ENCODE data around the gene MCFD2. TPM values are rescaled to one million over a fixed set of nuclear protein-coding genes. Genes with fewer than 3 reads are reported as not detected.
A peak's percentile ranks its signal among the peaks of the same experiment; 100 is the strongest.

The MCFD2 gene
- 90.1 and 111 TPM in 2 replicates for total RNA-seq (ENCODE audit: low replicate concordance)

GRCh38 chr2:46915281-46915810 lies at the start of gene MCFD2:
TSS of gene MCFD2 (minus strand) at chr2:46915806. CDS start at chr2:46909171, 6,635 bp downstream.
- no peak for DNase-seq (ENCODE audit: low spot score)
- H3K9me3 ChIP-seq (ENCODE audit: low read depth), result no peaks in the 10 kb centered on the region
- peak within 1 kb of the TSS; percentile 92 for H3K4me2 ChIP-seq
- H3F3A ChIP-seq (ENCODE audit: low read depth), result peaks cover 8% of the 10 kb centered on the region
- H3K4me3 Mint-ChIP-seq, result peak within 1 kb of the TSS; percentile 94
- peak within 1 kb of the TSS; percentile 88 for H3K9ac ChIP-seq
- peaks cover 37% of the 10 kb centered on the region for H3K4me1 Mint-ChIP-seq
- no peaks in the 10 kb centered on the region for H3K9me3 Mint-ChIP-seq
- H3K27ac ChIP-seq, result peak within 1 kb of the TSS; percentile 82
- H2AFZ ChIP-seq (replicated peaks), result peak within 1 kb of the TSS; percentile 85
- peak within 1 kb of the TSS; percentile 88 for H3K27ac Mint-ChIP-seq
- TF ChIP-seq CTCF (IDR thresholded peaks at IDR 0.05) (no peak), EZH2 (IDR thresholded peaks at IDR 0.05) (no peak), EZH2phosphoT487 (IDR thresholded peaks at IDR 0.05) (no peak)
- H3K36me3 ChIP-seq, result no peaks in the 10 kb centered on the region
- peaks cover 6% of the 10 kb centered on the region for H3K4me1 ChIP-seq
- H3K79me2 ChIP-seq (ENCODE audit: low read depth), result peaks cover 58% of the 10 kb centered on the region
- peaks cover 4% of the 10 kb centered on the region for H3K27me3 Mint-ChIP-seq (ENCODE audit: insufficient read depth, low read depth)
- no peaks in the 10 kb centered on the region for H3K27me3 ChIP-seq
- peaks cover 17% of the 10 kb centered on the region for H3K36me3 Mint-ChIP-seq
- peak within 1 kb of the TSS; percentile 93 for H3K4me3 ChIP-seq
- H4K20me1 ChIP-seq (ENCODE audit: low read depth), result peaks cover 23% of the 10 kb centered on the region

GRCh38 chr2:46964835-46965560 lies 49.4 kb upstream of the MCFD2 start:
- Histone ChIP-seq H3K9me3 (ENCODE audit: low read depth) (no peaks in the 10 kb centered on the region), H3K9ac (no peak overlapping the region), H3K4me3 (no peak overlapping the region), H3F3A (ENCODE audit: low read depth) (no peaks in the 10 kb centered on the region), H3K36me3 (no peaks in the 10 kb centered on the region), H3K27me3 (no peaks in the 10 kb centered on the region), H3K4me2 (no peak overlapping the region), H3K27ac (no peak overlapping the region), H3K79me2 (ENCODE audit: low read depth) (no peaks in the 10 kb centered on the region), H4K20me1 (ENCODE audit: low read depth) (no peaks in the 10 kb centered on the region), H2AFZ (replicated peaks) (no peak overlapping the region), H3K4me1 (no peaks in the 10 kb centered on the region)
- Mint-ChIP-seq H3K9me3 (no peaks in the 10 kb centered on the region), H3K4me1 (no peaks in the 10 kb centered on the region), H3K36me3 (peaks cover 15% of the 10 kb centered on the region), H3K27me3 (ENCODE audit: insufficient read depth, low read depth) (peaks cover 5% of the 10 kb centered on the region), H3K4me3 (no peak overlapping the region), H3K27ac (no peak overlapping the region)
- no peak for DNase-seq (ENCODE audit: low spot score)
- TF ChIP-seq CTCF (IDR thresholded peaks at IDR 0.05), result no peak

- Histone ChIP-seq H2AFZ (replicated peaks) (no peak overlapping the region), H3K79me2 (ENCODE audit: low read depth) (no peaks in the 10 kb centered on the region), H3K4me2 (no peak overlapping the region), H3K27me3 (no peaks in the 10 kb centered on the region), H3K27ac (no peak overlapping the region), H4K20me1 (ENCODE audit: low read depth) (no peaks in the 10 kb centered on the region), H3K4me1 (no peaks in the 10 kb centered on the region), H3K9me3 (ENCODE audit: low read depth) (no peaks in the 10 kb centered on the region), H3K4me3 (no peak overlapping the region), H3K9ac (no peak overlapping the region), H3F3A (ENCODE audit: low read depth) (no peaks in the 10 kb centered on the region), H3K36me3 (no peaks in the 10 kb centered on the region)
- Mint-ChIP-seq H3K27me3 (ENCODE audit: insufficient read depth, low read depth) (peaks cover 5% of the 10 kb centered on the region), H3K9me3 (no peaks in the 10 kb centered on the region), H3K27ac (peak overlapping the region; percentile 42), H3K4me3 (no peak overlapping the region), H3K4me1 (no peaks in the 10 kb centered on the region), H3K36me3 (peaks cover 16% of the 10 kb centered on the region)
- no peak for DNase-seq (ENCODE audit: low spot score)
- TF ChIP-seq EZH2phosphoT487 (IDR thresholded peaks at IDR 0.05) (no peak), CTCF (IDR thresholded peaks at IDR 0.05) (no peak), EZH2 (IDR thresholded peaks at IDR 0.05) (no peak)
Measured at GRCh38 chr2:46963941-46964673, 48.5 kb upstream of the MCFD2 start.

Data from neural progenitor cell (in vitro differentiated cells).